Stimulated activated CD8-positive, alpha-beta memory T cell treated with anti-CD3 and anti-CD28 coated beads, Interleukin-15, amount 100 ng/mL, for 1 hour (primary cell): ENCODE data around the gene DNAJC25.
"Not testable (repeated sequence)": the region's sequence is repeated elsewhere in the genome, so short reads cannot be mapped to it uniquely, and the experiment has no call there.

Source experiments
- DNase-seq: peaks from one replicate; pipeline ENCODE4 v3.0.0-alpha.2; 2020; ENCODE audit warnings: low read depth

Gene DNAJC25

DNA sequence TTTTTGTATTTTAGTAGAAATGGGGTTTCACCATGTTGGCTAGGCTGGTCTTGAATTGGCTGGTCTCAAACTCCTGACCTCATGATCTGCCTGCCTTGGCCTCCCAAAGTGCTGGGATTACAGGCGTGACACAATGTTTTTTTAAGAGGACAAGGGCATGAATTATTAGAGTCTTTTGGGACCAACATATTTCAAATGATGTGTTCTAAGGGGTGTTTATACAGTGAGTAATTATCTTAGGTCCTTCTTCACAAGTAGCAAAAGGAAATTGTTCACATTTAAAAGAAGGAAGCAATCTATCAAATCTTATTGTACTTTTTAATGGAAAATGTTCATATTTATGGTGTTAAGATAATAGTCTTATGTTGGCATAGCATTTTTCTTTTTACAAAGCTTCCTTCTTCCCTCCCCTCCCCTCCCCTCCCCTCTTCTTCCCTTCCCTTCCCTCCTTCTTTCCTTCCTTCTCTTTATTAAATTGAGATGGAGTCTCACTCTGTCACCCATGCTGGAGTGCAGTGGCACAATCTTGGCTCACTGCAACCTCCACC is 37.0 kb downstream of the DNAJC25 start:
- DNase-seq, result no peak

DNA sequence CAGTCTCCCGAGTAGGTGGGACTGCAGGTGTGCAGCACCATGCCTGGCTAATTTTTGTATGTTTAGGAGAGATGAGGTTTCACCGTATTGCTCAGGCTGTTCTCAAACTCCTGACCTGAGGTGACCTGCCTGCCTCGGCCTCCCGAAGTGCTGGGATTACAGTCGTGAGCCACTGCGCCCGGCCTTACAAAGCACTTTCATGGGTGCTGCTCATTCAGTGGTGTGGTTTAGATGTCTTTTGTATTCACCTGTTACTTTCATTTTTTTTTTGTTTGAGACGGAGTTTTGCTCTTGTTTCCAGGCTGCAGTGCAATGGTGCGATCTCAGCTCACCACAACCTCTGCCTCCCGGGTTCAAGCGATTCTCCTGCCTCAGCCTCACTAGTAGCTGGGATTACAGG is 37.5 kb downstream of the DNAJC25 start:
- not testable (repeated sequence) for DNase-seq

DNA sequence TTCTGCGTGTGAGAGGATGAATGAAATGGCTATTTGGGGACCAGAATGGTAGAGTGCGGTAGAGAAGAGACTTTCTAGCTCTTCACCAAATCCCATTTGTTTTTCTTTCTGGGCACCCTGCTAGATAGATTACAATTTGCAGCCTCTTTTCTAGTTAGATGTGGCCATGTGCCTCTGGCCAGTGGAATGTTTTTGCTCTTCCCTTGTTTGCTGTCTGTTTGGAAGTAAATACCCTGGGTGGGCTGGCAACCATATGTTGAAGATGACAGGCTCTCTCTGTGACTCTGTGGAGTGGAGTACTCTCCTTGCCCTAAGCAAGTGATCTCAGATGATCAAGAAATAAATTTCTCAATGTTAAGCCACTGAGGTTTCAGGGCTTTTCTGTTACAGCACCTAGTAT is 43.2 kb downstream of the DNAJC25 start:
- DNase-seq, result no peak

DNA sequence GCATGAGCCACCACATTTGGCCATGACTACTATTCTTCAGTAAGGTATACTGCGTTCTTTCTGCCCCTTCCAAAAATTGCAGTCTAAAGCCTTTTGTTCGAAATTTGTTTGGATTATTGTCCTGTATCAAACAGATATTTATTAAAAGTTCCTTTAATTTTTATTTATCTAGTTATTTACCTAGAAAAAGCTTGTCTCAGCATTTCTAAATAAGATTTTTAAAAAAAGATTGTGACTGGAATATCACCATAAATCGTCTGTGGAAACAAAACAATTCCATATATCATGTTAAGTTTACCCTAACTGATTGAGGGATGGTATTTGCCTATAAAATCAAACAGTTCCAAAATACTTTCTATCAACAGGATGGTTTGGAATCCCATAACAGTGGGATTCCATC is 45.0 kb downstream of the DNAJC25 start:
- DNase-seq, result no peak

DNA sequence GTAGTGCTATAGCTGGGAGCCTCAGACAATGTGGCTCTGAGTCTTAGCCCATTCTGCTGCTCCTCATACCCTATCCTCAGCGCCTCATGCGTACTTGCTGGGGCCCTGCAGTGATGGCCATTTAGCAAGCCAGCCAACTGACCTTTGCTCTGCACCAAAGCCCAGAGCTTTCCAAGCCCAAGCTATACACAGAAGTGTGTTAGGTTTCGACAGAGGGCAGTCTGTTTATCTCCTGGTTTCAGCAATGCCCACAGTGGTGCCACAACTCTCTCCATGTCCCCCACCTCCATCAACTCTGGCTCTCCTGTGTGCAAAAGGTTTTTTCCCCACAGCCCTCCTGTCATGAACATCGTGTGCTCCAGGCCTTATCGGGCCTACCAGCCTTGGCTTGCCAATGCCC is 47.2 kb downstream of the DNAJC25 start:
- DNase-seq, result no peak

DNA sequence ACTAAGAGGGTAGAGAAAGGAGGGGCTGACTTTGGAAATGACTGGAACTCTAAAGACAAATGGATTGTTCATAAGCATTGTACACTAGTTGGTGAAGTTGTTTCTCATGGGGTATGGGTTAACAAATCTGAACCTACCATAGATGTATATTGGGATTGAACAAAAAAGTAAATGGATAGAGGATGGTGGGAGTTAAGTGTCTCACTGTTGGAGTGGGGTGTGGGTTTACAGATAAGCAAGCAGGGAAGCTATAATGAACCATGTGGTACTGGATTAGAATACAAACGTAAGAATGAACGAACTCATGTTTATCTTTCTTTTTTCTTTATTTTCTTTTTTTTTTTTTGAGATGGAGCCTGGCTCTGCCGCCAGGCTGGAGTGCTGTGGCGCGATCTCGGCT is 48.1 kb downstream of the DNAJC25 start:
- DNase-seq, result no peak

DNA sequence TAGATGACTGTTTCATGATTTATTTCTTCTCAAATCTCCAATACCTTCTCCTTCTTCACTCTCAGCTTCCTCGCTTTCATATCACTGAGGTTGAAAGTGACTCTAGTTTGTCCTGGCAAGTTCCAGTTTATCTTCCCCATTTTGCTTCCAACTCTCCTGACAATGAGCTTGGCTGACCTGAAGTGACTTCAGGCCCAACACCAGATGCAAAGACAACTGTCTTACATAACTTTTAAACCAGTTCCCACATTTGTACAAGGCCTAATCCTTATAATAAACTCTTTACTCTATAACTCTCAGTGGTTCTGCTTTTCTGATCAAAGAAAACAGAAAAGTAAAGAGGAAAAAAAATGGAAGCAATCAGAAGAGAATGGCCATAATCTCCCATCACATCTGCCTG is 52.3 kb downstream of the DNAJC25 start:
- DNase-seq, result no peak

DNA sequence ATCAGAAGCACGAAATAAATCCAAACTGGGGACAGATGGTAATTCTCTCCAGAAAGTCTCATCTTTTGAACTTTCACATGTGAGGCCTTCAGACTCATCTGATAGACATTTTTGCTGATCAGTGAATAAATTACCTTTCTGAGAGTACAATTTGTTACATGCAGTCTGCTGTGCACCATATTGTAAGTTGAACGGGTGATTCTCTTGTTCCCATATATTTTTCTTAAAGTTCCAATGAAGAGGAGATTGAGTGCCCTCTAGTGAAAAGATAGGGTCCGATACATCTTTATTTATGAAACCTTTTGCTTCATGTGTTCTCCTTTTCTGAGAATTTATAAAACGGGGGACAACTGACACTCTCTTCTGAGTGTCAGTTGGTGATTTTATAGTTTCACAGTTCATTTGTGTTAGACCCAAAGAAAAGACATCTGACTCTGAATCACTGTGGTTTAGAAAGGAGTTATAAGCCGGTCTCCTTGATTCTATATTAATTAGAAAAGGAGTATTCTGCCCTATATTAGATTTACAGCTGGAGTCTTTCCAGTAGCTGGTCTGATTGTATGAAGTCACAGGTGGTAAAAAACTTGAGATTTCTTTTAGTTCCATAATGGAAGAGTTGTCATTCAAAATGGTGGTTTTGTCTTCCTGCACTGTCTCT is 60.7 kb downstream of the DNAJC25 start:
- DNase-seq, result no peak

DNA sequence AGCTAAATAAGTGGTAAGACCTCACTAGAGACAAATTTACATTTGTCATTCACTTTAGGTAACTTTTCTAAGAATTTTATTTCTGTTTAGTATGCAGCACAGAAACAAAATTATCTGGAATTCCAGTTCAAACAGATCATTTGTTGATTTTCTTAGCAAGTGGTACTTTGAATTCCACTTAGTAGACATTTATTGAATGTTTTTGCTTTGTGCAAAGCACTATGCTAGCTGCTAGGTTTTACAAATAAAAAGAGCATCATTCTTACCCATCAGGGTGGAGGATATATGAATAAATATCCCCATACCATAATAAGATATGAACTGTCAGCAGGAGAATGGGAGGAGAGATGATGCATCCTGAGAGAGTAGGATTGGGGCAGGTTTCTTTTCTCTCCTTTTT is 65.7 kb downstream of the DNAJC25 start:
- no peak for DNase-seq

DNA sequence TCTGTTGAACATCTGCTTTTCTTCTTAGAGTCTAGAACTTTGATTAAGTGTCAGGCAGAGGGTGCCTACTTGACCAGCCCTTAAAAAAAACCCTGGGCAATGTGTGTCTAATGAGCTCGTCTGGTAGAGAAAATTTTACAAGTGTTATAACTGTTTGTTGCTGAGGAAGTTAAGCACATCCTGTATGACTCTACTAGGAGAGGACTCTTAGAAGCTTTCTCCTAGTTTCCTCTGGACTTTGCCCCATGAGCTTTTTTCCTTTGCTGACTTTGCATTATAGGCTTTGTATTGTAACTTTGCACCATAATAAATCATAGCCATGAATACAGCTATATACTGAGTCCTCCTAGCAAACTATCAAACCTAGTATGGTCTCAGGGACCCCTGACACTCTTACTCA is 69.6 kb downstream of the DNAJC25 start:
- no peak for DNase-seq
